ENCODE results near the gene ADGRG3. TPM values are rescaled to one million over a fixed set of nuclear protein-coding genes. Genes with fewer than 3 reads are reported as not detected.

ADGRG3 gene
- not detected in 2 replicates for total RNA-seq

GRCh38 chr16:57668263-57668571, at the start of gene ADGRG3:
Gene ADGRG3, plus strand, starts transcription at chr16:57668306. Its CDS starts 42 bp downstream, at chr16:57668348.
- DNase-seq (ENCODE audit: low read depth): no peak
- H3K27me3 ChIP-seq (ENCODE audit: control insufficient read depth, insufficient read depth, low read length): peaks cover 7% of the 10 kb centered on the region
- H3K36me3 ChIP-seq (ENCODE audit: control insufficient read depth, insufficient read depth, low read length): no peaks in the 10 kb centered on the region
- no peak for TF ChIP-seq CTCF (IDR thresholded peaks at IDR 0.05; ENCODE audit: insufficient read depth, low read length, poor library complexity, severe bottlenecking)
- no peak within 1 kb of the TSS for H3K4me3 ChIP-seq (ENCODE audit: low read depth, low read length)

- Histone ChIP-seq H3K4me3 (ENCODE audit: low read depth, low read length) (no peak overlapping the region), H3K27me3 (ENCODE audit: control insufficient read depth, insufficient read depth, low read length) (no peaks in the 10 kb centered on the region), H3K36me3 (ENCODE audit: control insufficient read depth, insufficient read depth, low read length) (no peaks in the 10 kb centered on the region)
- no peak for DNase-seq (ENCODE audit: low read depth)
- TF ChIP-seq CTCF (IDR thresholded peaks at IDR 0.05; ENCODE audit: insufficient read depth, low read length, poor library complexity, severe bottlenecking): no peak
Observed at GRCh38 chr16:57619133-57619605, 48.9 kb upstream of the ADGRG3 start.

GRCh38 chr16:57619606-57620334, 48.3 kb upstream of the ADGRG3 start:
- no peaks in the 10 kb centered on the region for H3K27me3 ChIP-seq (ENCODE audit: control insufficient read depth, insufficient read depth, low read length)
- H3K4me3 ChIP-seq (ENCODE audit: low read depth, low read length): peak overlapping the region; percentile 42
- H3K36me3 ChIP-seq (ENCODE audit: control insufficient read depth, insufficient read depth, low read length): no peaks in the 10 kb centered on the region
- TF ChIP-seq CTCF (IDR thresholded peaks at IDR 0.05; ENCODE audit: insufficient read depth, low read length, poor library complexity, severe bottlenecking): no peak
- DNase-seq (ENCODE audit: low read depth): no peak

GRCh38 chr16:57620335-57621231, 47.5 kb upstream of the ADGRG3 start:
- H3K4me3 ChIP-seq (ENCODE audit: low read depth, low read length): peak overlapping the region; percentile 42
- no peak for DNase-seq (ENCODE audit: low read depth)

GRCh38 chr16:57621521-57622271, 46.4 kb upstream of the ADGRG3 start:
- no peaks in the 10 kb centered on the region for H3K27me3 ChIP-seq (ENCODE audit: control insufficient read depth, insufficient read depth, low read length)
- TF ChIP-seq CTCF (IDR thresholded peaks at IDR 0.05; ENCODE audit: insufficient read depth, low read length, poor library complexity, severe bottlenecking): no peak
- H3K4me3 ChIP-seq (ENCODE audit: low read depth, low read length): no peak overlapping the region
- no peak for DNase-seq (ENCODE audit: low read depth)
- H3K36me3 ChIP-seq (ENCODE audit: control insufficient read depth, insufficient read depth, low read length): no peaks in the 10 kb centered on the region

More at GRCh38 chr16:57620335-57621231, 47.5 kb upstream of the ADGRG3 start:
- H3K36me3 ChIP-seq (ENCODE audit: control insufficient read depth, insufficient read depth, low read length): no peaks in the 10 kb centered on the region
- H3K27me3 ChIP-seq (ENCODE audit: control insufficient read depth, insufficient read depth, low read length): no peaks in the 10 kb centered on the region
- no peak for TF ChIP-seq CTCF (IDR thresholded peaks at IDR 0.05; ENCODE audit: insufficient read depth, low read length, poor library complexity, severe bottlenecking)
